Bronchial epithelial cell (primary cell): ENCODE measurements around the gene PIGW. TPM values are rescaled to one million over a fixed set of nuclear protein-coding genes. Genes with fewer than 3 reads are reported as not detected.
"Not testable (repeated sequence)": the region's sequence is repeated elsewhere in the genome, so short reads cannot be mapped to it uniquely, and the experiment has no call there.

Source experiments
- DNase-seq: peaks from one replicate; pipeline ENCODE4 v3.0.0-alpha.2; 2010; ENCODE audit warnings: low read depth
- FAIRE-seq: peaks from 2 replicates; lab custom pipeline; 2011; peaks lifted over from hg19 to GRCh38; lab: Jason Lieb, UNC
- H3K27me3 ChIP-seq: 2 replicates; pipeline ENCODE4 v1.5.1; 2011; ENCODE audit warnings: low read length; ENCODE audit not compliant: control insufficient read depth, insufficient read depth
- H3K36me3 ChIP-seq: 2 replicates; pipeline ENCODE4 v1.5.1; 2011; ENCODE audit warnings: low read length; ENCODE audit not compliant: control insufficient read depth, insufficient read depth
- H3K4me3 ChIP-seq: 2 replicates; pipeline ENCODE4 v1.5.1; 2011; ENCODE audit warnings: mild to moderate bottlenecking, low read depth, low read length, control low read depth
- total RNA-seq: library from RNA; depleted of rRNA; stranded (reverse); fragments of >200 nt; gene quantifications from 2 replicates; pipeline ENCODE4 v1.2.1, GENCODE V29; 2014
- TF ChIP-seq, protein P1 (sequence below): IDR thresholded peaks from 2 replicates; pipeline ENCODE4 v1.5.1; 2011; ENCODE audit warnings: mild to moderate bottlenecking, moderate library complexity, low read length, control low read depth, inconsistent platforms; ENCODE audit not compliant: insufficient read depth, severe bottlenecking

Gene PIGW
- total RNA-seq, 1 donor from 2014 or later: 9.2 TPM

- no peak for FAIRE-seq
Measured at GRCh38 chr17:36506249-36506826, 28.4 kb upstream of the PIGW start.

DNA sequence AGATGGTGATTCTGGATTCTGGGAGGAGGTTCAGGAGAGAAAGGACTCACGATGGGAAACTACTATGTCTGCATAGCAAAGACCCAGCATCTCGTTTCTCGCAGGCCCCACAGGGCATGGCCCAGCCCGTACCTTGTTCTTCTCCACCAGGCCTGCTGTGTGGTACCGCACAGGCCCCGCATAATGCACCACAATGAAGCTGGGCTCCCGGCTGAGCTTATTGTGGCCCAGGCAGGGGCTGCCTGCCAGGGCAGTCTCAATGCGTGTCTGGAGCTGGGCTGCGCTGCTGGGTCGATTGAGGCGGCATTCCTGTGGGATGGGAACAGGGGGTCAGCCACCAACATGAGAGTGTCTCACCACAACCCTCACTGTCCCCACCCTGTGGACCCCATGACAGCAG lies 28.0 kb upstream of the PIGW start:
- no peak for DNase-seq
- peaks cover 65% of the 10 kb centered on the region for H3K36me3 ChIP-seq

More at GRCh38 chr17:36506249-36506826, 28.4 kb upstream of the PIGW start:
- Histone ChIP-seq H3K27me3 (no peaks in the 10 kb centered on the region), H3K4me3 (no peak overlapping the region), H3K36me3 (peaks cover 62% of the 10 kb centered on the region)
- TF ChIP-seq, protein P1, sequence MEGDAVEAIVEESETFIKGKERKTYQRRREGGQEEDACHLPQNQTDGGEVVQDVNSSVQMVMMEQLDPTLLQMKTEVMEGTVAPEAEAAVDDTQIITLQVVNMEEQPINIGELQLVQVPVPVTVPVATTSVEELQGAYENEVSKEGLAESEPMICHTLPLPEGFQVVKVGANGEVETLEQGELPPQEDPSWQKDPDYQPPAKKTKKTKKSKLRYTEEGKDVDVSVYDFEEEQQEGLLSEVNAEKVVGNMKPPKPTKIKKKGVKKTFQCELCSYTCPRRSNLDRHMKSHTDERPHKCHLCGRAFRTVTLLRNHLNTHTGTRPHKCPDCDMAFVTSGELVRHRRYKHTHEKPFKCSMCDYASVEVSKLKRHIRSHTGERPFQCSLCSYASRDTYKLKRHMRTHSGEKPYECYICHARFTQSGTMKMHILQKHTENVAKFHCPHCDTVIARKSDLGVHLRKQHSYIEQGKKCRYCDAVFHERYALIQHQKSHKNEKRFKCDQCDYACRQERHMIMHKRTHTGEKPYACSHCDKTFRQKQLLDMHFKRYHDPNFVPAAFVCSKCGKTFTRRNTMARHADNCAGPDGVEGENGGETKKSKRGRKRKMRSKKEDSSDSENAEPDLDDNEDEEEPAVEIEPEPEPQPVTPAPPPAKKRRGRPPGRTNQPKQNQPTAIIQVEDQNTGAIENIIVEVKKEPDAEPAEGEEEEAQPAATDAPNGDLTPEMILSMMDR: no peak
- no peak for DNase-seq

GRCh38 chr17:36507266-36507665 lies 27.5 kb upstream of the PIGW start:
- TF ChIP-seq, protein P1: no peak
- no peak overlapping the region for H3K4me3 ChIP-seq
- FAIRE-seq (no peak), DNase-seq (no peak)
- no peaks in the 10 kb centered on the region for H3K27me3 ChIP-seq
- peaks cover 65% of the 10 kb centered on the region for H3K36me3 ChIP-seq

More for the DNA sequence above, 28.0 kb upstream of the PIGW start:
- Histone ChIP-seq H3K4me3 (no peak overlapping the region), H3K27me3 (no peaks in the 10 kb centered on the region)
- TF ChIP-seq, protein P1: no peak
- FAIRE-seq: no peak

DNA sequence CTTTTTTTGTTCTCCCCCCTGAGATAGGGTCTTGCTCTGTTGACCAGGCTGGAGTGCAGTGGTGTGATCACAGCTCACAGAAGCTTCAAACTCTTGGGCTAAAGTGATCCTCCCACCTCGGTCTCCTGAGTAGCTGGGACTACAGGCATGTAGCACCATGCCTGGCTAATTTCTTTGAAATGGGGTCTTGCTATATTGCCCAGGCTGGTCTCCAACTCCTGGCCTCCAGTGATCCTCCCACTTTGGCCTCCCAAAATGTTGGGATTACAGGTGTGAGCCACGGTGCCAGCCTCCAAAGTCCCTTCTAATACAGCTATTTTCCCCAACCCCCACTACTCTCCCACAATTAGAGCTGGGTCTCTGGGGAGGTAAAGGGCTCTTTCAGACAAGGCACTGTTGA lies 26.3 kb upstream of the PIGW start:
- DNase-seq, FAIRE-seq, H3K4me3 ChIP-seq, H3K27me3 ChIP-seq: not testable (repeated sequence)
- H3K36me3 ChIP-seq: peaks cover 64% of the 10 kb centered on the region

DNA sequence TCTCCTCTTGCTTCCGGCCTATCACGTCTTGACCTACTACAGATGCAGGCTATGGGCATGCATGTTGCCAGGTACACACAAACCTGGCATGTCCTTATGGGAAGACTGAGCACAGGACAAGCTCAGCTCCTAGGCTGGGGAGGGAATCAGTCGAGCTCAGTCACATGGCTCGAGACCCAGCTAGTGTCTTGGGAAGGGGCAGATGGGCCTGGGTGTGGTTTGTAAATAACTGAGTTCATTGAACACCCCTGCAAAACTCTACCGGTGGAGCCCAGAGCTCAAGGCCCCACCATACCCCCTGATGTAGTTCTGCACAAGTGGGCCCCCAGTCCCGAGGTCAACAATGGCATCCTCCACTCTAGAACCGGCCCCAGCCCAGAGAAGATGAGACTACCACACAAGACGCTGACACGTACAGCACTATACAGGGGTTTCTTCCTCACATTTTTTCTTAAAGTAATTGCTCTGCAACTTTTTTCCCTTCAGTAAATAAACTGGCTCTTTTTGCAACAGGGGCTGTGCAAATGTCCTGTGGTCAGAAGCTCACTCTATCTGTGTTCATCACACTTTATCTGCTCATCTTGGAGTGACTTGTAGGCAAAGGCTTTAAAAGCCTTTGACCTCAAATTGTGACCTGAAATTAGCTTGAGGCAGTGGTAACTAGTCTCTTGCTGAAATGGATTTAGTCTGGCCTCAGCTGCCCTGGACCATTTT lies 25.4 kb upstream of the PIGW start:
- H3K27me3 ChIP-seq: no peaks in the 10 kb centered on the region
- TF ChIP-seq, protein P1: no peak
- peaks cover 57% of the 10 kb centered on the region for H3K36me3 ChIP-seq
- FAIRE-seq: no peak
- no peak for DNase-seq
- no peak overlapping the region for H3K4me3 ChIP-seq

- Histone ChIP-seq H3K36me3 (peaks cover 54% of the 10 kb centered on the region), H3K4me3 (no peak overlapping the region), H3K27me3 (no peaks in the 10 kb centered on the region)
- DNase-seq (no peak), FAIRE-seq (no peak)
- TF ChIP-seq, protein P1: no peak
Measured at GRCh38 chr17:36510636-36511035, 24.2 kb upstream of the PIGW start.
